Liver (tissue), 9 donors: Measurements from ENCODE around the gene SSR3. TPM values are rescaled to one million over a fixed set of nuclear protein-coding genes. Genes with fewer than 3 reads are reported as not detected.

Source experiments
- DNase-seq: peaks from one replicate; pipeline ENCODE4 v3.0.0-alpha.2; 2017; ENCODE audit warnings: low spot score
- H3K27ac ChIP-seq, 2 donors: one replicate each; pipeline ENCODE4 v1.7.0; 2013; ENCODE audit warnings: inconsistent platforms in 2 of 2, low read length in 2 of 2, control low read depth in 1 of 2, low read depth in 1 of 2, mild to moderate bottlenecking in 1 of 2
- H3K27me3 ChIP-seq, 4 donors: one replicate each; pipeline versions ENCODE4 v1.6.1 to v1.7.0; 2013; ENCODE audit warnings: low read length in 3 of 4, inconsistent platforms in 1 of 4, mild to moderate bottlenecking in 1 of 4, moderate library complexity in 1 of 4; ENCODE audit not compliant: control insufficient read depth in 4 of 4, insufficient read depth in 4 of 4
- H3K36me3 ChIP-seq, 4 donors: one replicate each; pipeline versions ENCODE4 v1.6.1 to v1.7.0; 2013; ENCODE audit warnings: low read length in 3 of 4, mild to moderate bottlenecking in 3 of 4, low read depth in 1 of 4, moderate library complexity in 1 of 4; ENCODE audit not compliant: control insufficient read depth in 4 of 4, insufficient read depth in 3 of 4
- H3K4me1 ChIP-seq, 4 donors: one replicate each; pipeline versions ENCODE4 v1.6.1 to v1.7.0; 2013; ENCODE audit warnings: low read length in 3 of 4, mild to moderate bottlenecking in 3 of 4, moderate library complexity in 1 of 4; ENCODE audit not compliant: control insufficient read depth in 4 of 4, insufficient read depth in 4 of 4
- H3K4me3 ChIP-seq, 3 donors: one replicate each; pipeline versions ENCODE4 v1.6.1 to v1.7.0; 2013; ENCODE audit warnings: low read length in 3 of 3, control low read depth in 1 of 3, low read depth in 1 of 3, mild to moderate bottlenecking in 1 of 3
- H3K9ac ChIP-seq, 2 donors: one replicate each; pipeline ENCODE4 v1.7.0; 2013; ENCODE audit warnings: low read length in 2 of 2, mild to moderate bottlenecking in 2 of 2, moderate library complexity in 2 of 2, control low read depth in 1 of 2, low read depth in 1 of 2
- H3K9me3 ChIP-seq, 4 donors: one replicate each; pipeline versions ENCODE4 v1.6.1 to v1.7.0; 2013; ENCODE audit warnings: low read length in 3 of 4; ENCODE audit not compliant: control insufficient read depth in 4 of 4
- EGR1 ChIP-seq, 2 donors: IDR thresholded peaks; 2 replicates each; pipeline ENCODE4 v1.6.1; 2016 to 2018; ENCODE audit warnings: antibody characterized with exemption in 2 of 2, low read depth in 2 of 2
- FOXA1 ChIP-seq: IDR thresholded peaks from 2 replicates; pipeline ENCODE4 v1.6.1; 2016; ENCODE audit warnings: antibody characterized with exemption
- FOXA2 ChIP-seq: IDR thresholded peaks from 2 replicates; pipeline ENCODE4 v1.6.1; 2016; ENCODE audit warnings: antibody characterized with exemption
- GABPA ChIP-seq, 2 donors: IDR thresholded peaks in 1 of 2; conservative IDR thresholded peaks in 1 of 2; 2 replicates each; pipeline ENCODE4 v1.6.1; 2016; ENCODE audit warnings: antibody characterized with exemption in 2 of 2, mild to moderate bottlenecking in 1 of 2, moderate library complexity in 1 of 2
- HNF4A ChIP-seq, 2 donors: conservative IDR thresholded peaks; 2 replicates each; pipeline ENCODE4 v1.6.1; 2016; ENCODE audit warnings: antibody characterized with exemption in 2 of 2, mild to moderate bottlenecking in 2 of 2
- HNF4G ChIP-seq: IDR thresholded peaks from 2 replicates; pipeline ENCODE4 v1.6.1; 2016; ENCODE audit warnings: antibody characterized with exemption
- JUND ChIP-seq, 2 donors: IDR thresholded peaks; 2 replicates each; pipeline ENCODE4 v1.6.1; 2016; ENCODE audit warnings: antibody characterized with exemption in 2 of 2
- NR2F2 ChIP-seq: IDR thresholded peaks from 2 replicates; pipeline ENCODE4 v1.6.1; 2016; ENCODE audit warnings: antibody characterized with exemption
- RAD21 ChIP-seq, 2 donors: IDR thresholded peaks; 2 replicates each; pipeline ENCODE4 v1.6.1; 2016; ENCODE audit warnings: antibody characterized with exemption in 2 of 2, mild to moderate bottlenecking in 2 of 2
- RXRA ChIP-seq, 2 donors: IDR thresholded peaks; 2 replicates each; pipeline ENCODE4 v1.6.1; 2017 to 2018; ENCODE audit warnings: antibody characterized with exemption in 2 of 2, mild to moderate bottlenecking in 1 of 2
- SP1 ChIP-seq: IDR thresholded peaks from 2 replicates; pipeline ENCODE4 v1.6.1; 2018; ENCODE audit warnings: antibody characterized with exemption, mild to moderate bottlenecking
- TAF1 ChIP-seq: conservative IDR thresholded peaks from 2 replicates; pipeline ENCODE4 v1.6.1; 2016; ENCODE audit warnings: antibody characterized with exemption, mild to moderate bottlenecking
- YY1 ChIP-seq: IDR thresholded peaks from 2 replicates; pipeline ENCODE4 v1.6.1; 2016; ENCODE audit warnings: antibody characterized with exemption, mild to moderate bottlenecking
- WGBS: extraction: QIAGEN DNeasy Blood & Tissue Kit; methylation state at CpG from one replicate; pipeline ENCODE4 v1.1.7; 2013; 5-methylcytosine and 5-hydroxymethylcytosine counted together
- polyA plus RNA-seq, 2 donors: library from polyadenylated mRNA; stranded (reverse) in 1 of 2; unstranded in 1 of 2; fragments of 200-250 nt in 1 of 2; fragments of >200 nt in 1 of 2; fragmentation: Nextera tagmentation in 1 of 2; extraction: Ambion mirVana in 1 of 2; gene quantifications; one replicate each; pipeline versions ENCODE4 v1.2.1 to v1.2.3, GENCODE V29; 2013 to 2015
- total RNA-seq, 2 donors: library from RNA; depleted of rRNA; stranded (reverse); fragments of >200 nt; gene quantifications; one replicate each; pipeline ENCODE4 v1.2.3, GENCODE V29; 2014
- TF ChIP-seq, protein P1 (sequence below): IDR thresholded peaks from 2 replicates; pipeline ENCODE4 v1.6.1; 2016; ENCODE audit warnings: antibody characterized with exemption
- TF ChIP-seq, protein P2 (sequence below): IDR thresholded peaks from 2 replicates; pipeline ENCODE4 v1.6.1; 2016; ENCODE audit warnings: antibody characterized with exemption
- TF ChIP-seq, protein P3 (sequence below): IDR thresholded peaks from 2 replicates; pipeline ENCODE4 v1.6.1; 2016; ENCODE audit warnings: antibody characterized with exemption
- TF ChIP-seq, protein P4 (sequence below): IDR thresholded peaks from 2 replicates; pipeline ENCODE4 v1.6.1; 2016; ENCODE audit warnings: antibody characterized with exemption, mild to moderate bottlenecking
- TF ChIP-seq, protein P5 (sequence below): fragments of 150-350 bp; IDR thresholded peaks from 2 replicates; pipeline ENCODE4 v1.5.1; 2017; ENCODE audit warnings: improper control_type of control experiment, low read depth, low read length; ENCODE audit not compliant: missing input control
- donor health status: healthy.
- donor health status: healthy.
- donor health status: healthy.
- donor health status: healthy.
- donor health status: healthy.

Gene SSR3
- total and polyA plus RNA-seq, 4 donors = 63.7 to 168 (median 115) TPM

DNA sequence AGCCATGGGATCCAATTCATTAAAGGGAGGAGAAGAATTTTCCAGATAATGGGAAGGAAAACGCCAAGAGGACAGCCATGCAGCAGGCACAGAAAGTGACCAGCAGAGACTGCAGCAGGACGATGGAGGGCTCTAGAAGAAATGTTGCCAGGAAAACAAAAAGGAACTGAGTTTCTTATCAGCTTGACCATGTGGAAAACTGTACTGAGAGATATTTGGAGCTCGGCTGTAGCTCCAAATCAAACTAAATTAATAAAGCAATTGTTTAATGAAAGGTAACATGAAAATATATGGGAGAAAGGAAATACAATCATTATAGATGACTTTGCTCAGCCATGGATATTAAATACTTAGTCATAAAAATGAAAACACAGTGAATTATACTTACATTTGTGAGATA, 63.7 kb downstream of the SSR3 start:
- H3K36me3 ChIP-seq = no peaks in the 10 kb centered on the region
- H3K4me1 ChIP-seq = no peaks in the 10 kb centered on the region
- TF ChIP-seq JUND (IDR thresholded peaks at IDR 0.05) (no peak), HNF4A (conservative IDR thresholded peaks at IDR 0.05) (no peak), TAF1 (no peak), HNF4G (no peak), GABPA (IDR thresholded peaks at IDR 0.05 in 1 of 2, conservative IDR thresholded peaks at IDR 0.05 in 1 of 2) (no peak), RAD21 (IDR thresholded peaks at IDR 0.05) (no peak), FOXA1 (no peak), YY1 (no peak), FOXA2 (no peak), EGR1 (IDR thresholded peaks at IDR 0.05; ENCODE audit: low read depth in 2 of 2) (no peak), NR2F2 (no peak), SP1 (no peak), RXRA (IDR thresholded peaks at IDR 0.05) (no peak)
- TF ChIP-seq, protein P1, sequence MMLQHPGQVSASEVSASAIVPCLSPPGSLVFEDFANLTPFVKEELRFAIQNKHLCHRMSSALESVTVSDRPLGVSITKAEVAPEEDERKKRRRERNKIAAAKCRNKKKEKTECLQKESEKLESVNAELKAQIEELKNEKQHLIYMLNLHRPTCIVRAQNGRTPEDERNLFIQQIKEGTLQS = no peak
- TF ChIP-seq, protein P2, sequence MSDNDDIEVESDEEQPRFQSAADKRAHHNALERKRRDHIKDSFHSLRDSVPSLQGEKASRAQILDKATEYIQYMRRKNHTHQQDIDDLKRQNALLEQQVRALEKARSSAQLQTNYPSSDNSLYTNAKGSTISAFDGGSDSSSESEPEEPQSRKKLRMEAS = no peak
- TF ChIP-seq, protein P3, sequence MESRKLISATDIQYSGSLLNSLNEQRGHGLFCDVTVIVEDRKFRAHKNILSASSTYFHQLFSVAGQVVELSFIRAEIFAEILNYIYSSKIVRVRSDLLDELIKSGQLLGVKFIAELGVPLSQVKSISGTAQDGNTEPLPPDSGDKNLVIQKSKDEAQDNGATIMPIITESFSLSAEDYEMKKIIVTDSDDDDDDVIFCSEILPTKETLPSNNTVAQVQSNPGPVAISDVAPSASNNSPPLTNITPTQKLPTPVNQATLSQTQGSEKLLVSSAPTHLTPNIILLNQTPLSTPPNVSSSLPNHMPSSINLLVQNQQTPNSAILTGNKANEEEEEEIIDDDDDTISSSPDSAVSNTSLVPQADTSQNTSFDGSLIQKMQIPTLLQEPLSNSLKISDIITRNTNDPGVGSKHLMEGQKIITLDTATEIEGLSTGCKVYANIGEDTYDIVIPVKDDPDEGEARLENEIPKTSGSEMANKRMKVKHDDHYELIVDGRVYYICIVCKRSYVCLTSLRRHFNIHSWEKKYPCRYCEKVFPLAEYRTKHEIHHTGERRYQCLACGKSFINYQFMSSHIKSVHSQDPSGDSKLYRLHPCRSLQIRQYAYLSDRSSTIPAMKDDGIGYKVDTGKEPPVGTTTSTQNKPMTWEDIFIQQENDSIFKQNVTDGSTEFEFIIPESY = no peak
- TF ChIP-seq, protein P4, sequence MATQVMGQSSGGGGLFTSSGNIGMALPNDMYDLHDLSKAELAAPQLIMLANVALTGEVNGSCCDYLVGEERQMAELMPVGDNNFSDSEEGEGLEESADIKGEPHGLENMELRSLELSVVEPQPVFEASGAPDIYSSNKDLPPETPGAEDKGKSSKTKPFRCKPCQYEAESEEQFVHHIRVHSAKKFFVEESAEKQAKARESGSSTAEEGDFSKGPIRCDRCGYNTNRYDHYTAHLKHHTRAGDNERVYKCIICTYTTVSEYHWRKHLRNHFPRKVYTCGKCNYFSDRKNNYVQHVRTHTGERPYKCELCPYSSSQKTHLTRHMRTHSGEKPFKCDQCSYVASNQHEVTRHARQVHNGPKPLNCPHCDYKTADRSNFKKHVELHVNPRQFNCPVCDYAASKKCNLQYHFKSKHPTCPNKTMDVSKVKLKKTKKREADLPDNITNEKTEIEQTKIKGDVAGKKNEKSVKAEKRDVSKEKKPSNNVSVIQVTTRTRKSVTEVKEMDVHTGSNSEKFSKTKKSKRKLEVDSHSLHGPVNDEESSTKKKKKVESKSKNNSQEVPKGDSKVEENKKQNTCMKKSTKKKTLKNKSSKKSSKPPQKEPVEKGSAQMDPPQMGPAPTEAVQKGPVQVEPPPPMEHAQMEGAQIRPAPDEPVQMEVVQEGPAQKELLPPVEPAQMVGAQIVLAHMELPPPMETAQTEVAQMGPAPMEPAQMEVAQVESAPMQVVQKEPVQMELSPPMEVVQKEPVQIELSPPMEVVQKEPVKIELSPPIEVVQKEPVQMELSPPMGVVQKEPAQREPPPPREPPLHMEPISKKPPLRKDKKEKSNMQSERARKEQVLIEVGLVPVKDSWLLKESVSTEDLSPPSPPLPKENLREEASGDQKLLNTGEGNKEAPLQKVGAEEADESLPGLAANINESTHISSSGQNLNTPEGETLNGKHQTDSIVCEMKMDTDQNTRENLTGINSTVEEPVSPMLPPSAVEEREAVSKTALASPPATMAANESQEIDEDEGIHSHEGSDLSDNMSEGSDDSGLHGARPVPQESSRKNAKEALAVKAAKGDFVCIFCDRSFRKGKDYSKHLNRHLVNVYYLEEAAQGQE = no peak
- TF ChIP-seq, protein P5, sequence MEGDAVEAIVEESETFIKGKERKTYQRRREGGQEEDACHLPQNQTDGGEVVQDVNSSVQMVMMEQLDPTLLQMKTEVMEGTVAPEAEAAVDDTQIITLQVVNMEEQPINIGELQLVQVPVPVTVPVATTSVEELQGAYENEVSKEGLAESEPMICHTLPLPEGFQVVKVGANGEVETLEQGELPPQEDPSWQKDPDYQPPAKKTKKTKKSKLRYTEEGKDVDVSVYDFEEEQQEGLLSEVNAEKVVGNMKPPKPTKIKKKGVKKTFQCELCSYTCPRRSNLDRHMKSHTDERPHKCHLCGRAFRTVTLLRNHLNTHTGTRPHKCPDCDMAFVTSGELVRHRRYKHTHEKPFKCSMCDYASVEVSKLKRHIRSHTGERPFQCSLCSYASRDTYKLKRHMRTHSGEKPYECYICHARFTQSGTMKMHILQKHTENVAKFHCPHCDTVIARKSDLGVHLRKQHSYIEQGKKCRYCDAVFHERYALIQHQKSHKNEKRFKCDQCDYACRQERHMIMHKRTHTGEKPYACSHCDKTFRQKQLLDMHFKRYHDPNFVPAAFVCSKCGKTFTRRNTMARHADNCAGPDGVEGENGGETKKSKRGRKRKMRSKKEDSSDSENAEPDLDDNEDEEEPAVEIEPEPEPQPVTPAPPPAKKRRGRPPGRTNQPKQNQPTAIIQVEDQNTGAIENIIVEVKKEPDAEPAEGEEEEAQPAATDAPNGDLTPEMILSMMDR = no peak
- H3K27me3 ChIP-seq = no peaks in the 10 kb centered on the region
- no peak overlapping the region for H3K27ac ChIP-seq
- no peaks in the 10 kb centered on the region for H3K9me3 ChIP-seq
- no peak overlapping the region for H3K9ac ChIP-seq
- DNase-seq = no peak
- no peak overlapping the region for H3K4me3 ChIP-seq
- WGBS = 69% methylated on average over 3 of the region's 3 CpGs

Other genes starting within 250 kb of the SSR3 start
- 10 to 100 TPM; 12.4 to 13.6 TPM for gene TIPARP, start 119.5 kb upstream of the SSR3 start, total RNA-seq
- gene TIPARP, start 119.5 kb upstream of the SSR3 start, polyA plus RNA-seq = 1 to 10 TPM; 4.4 to 5.3 TPM